Mucosa of descending colon (tissue), 3 donors: ENCODE results near the gene ZNF354B. TPM values are rescaled to one million over a fixed set of nuclear protein-coding genes. Genes with fewer than 3 reads are reported as not detected.
A peak's percentile ranks its signal among the peaks of the same experiment; 100 is the strongest.

Source experiments
- ATAC-seq: fragments of 200-7000 bp; cut with Tn5 transposase; one replicate; pipeline ENCODE4 v1.9.1; 2020; ENCODE audit warnings: mild to moderate bottlenecking, moderate library complexity
- DNase-seq, 3 donors: peaks; one replicate each; pipeline ENCODE4 v3.0.0-alpha.2; 2020
- H3K36me3 ChIP-seq: fragments of 200-600 bp; one replicate; pipeline ENCODE4 v1.8.0; 2021; ENCODE audit warnings: low read depth, mild to moderate bottlenecking
- H3K4me1 ChIP-seq: fragments of 200-600 bp; one replicate; pipeline ENCODE4 v1.8.0; 2021; ENCODE audit warnings: low read depth, mild to moderate bottlenecking
- H3K4me3 ChIP-seq: fragments of 200-600 bp; one replicate; pipeline ENCODE4 v1.8.0; 2021; ENCODE audit warnings: mild to moderate bottlenecking
- H3K9me3 ChIP-seq: fragments of 200-600 bp; one replicate; pipeline ENCODE4 v1.8.0; 2021; ENCODE audit warnings: mild to moderate bottlenecking
- CTCF ChIP-seq: fragments of 200-600 bp; IDR thresholded peaks from one replicate; pipeline ENCODE4 v1.8.0; 2022; ENCODE audit warnings: antibody characterized with exemption, mild to moderate bottlenecking
- intact Hi-C, 2 donors: fragments of 100-400 bp; cut with DNase I in 1 of 2; cut with micrococcal nuclease in 1 of 2; formaldehyde crosslinking; loops; one replicate each; pipeline versions ENCODE4 v1.11.0 to v1.11.1; 2022; cut with DNase I, micrococcal nuclease
- total RNA-seq, 3 donors: library from RNA; stranded (reverse); fragmentation: NEBNext Ultra II Directional in 2 of 3; extraction: Animal tissue kit (Norgen Biotek cat#: 25700) in 2 of 3; gene quantifications; one replicate each; pipeline versions ENCODE4 v1.2.1 to v1.2.4, GENCODE V29; 2021 to 2023
- donor health status: DM: no; HTN: no; CAD: no; lungs with moderate emphysema.
- donor health status: DM: no; HTN: no; CAD: no.
- donor health status: DM: no; HTN: yes; CAD: no.

The ZNF354B gene
- total RNA-seq, 3 donors from 2014 or later: 8.3 to 20.2 (median 13.7) TPM

- H3K36me3 ChIP-seq: no peaks in the 10 kb centered on the region
- intact Hi-C loops: no loop called here
- H3K9me3 ChIP-seq: no peaks in the 10 kb centered on the region
- no peak for TF ChIP-seq CTCF
- ATAC-seq (peak; percentile 99), DNase-seq (peak; percentile 72 to 79 (median 72))
- H3K4me3 ChIP-seq: peak within 1 kb of the TSS; percentile 48
- H3K4me1 ChIP-seq: no peaks in the 10 kb centered on the region
These were observed 36.1 kb downstream of the ZNF354B start, which contains the start of gene ZFP2 for GRCh38 chr5:178895615-178896571. ZFP2 (plus strand) TSS chr5:178895913; CDS start chr5:178931314, 35,401 bp downstream.

DNA sequence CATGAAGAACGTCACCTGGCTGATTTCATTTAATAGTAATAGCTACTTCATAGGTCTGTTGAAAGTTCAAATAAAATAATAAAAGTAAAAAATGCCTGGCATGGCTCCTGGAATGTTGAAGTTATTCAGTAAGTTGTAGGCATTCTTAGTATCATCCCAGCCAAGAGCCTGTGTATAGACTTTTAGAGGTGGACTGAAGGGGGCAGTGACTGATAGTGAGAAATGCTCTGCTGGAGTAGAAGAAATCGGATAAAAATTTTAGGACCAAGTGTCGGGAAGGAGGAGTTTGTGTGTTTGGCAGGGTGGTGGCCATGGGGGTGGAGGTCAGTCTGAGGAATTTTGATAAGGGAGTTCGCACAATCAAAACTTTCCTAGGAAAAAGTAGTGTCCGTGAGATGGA lies 39.5 kb downstream of the ZNF354B start:
- Histone ChIP-seq H3K4me1 (no peaks in the 10 kb centered on the region), H3K9me3 (peaks cover 25% of the 10 kb centered on the region), H3K4me3 (no peak overlapping the region), H3K36me3 (no peaks in the 10 kb centered on the region)
- ATAC-seq (no peak), DNase-seq (no peak)
- intact Hi-C loops: no loop called here
- TF ChIP-seq CTCF: no peak

- peaks cover 55% of the 10 kb centered on the region for H3K9me3 ChIP-seq
- TF ChIP-seq CTCF: no peak
- no peak for DNase-seq
- intact Hi-C loops: no loop called here
- no peak for ATAC-seq
- H3K4me1 ChIP-seq: no peaks in the 10 kb centered on the region
- H3K36me3 ChIP-seq: no peaks in the 10 kb centered on the region
- H3K4me3 ChIP-seq: no peak overlapping the region
These were observed 43.1 kb downstream of the ZNF354B start for GRCh38 chr5:178902849-178903248.

- peaks cover 99% of the 10 kb centered on the region for H3K9me3 ChIP-seq
- no peaks in the 10 kb centered on the region for H3K36me3 ChIP-seq
- no peak overlapping the region for H3K4me3 ChIP-seq
- no peak for DNase-seq
- no peak for TF ChIP-seq CTCF
- H3K4me1 ChIP-seq: no peaks in the 10 kb centered on the region
- intact Hi-C loops: no loop called here
- no peak for ATAC-seq
These were observed 72.3 kb downstream of the ZNF354B start for GRCh38 chr5:178931846-178932760.

Other genes starting within 250 kb of the ZNF354B start
- 10 to 100 TPM; 21.8 to 32.8 (median 28.5) TPM for gene CLK4, start 232.9 kb upstream of the ZNF354B start, total RNA-seq
- gene ZNF354A, start 129.3 kb upstream of the ZNF354B start, total RNA-seq: 10 to 100 TPM in 1 of 3 donors, 1 to 10 TPM in 2; 5.7 to 17.4 (median 8.3) TPM
- gene ZFP2, start 36.0 kb downstream of the ZNF354B start, total RNA-seq: 1 to 10 TPM in 2 of 3 donors, under 1 TPM in 1; 0.93 to 3.2 (median 1.1) TPM
- 1 to 10 TPM in 2 of 3 donors, under 1 TPM in 1; 0.96 to 5.2 (median 1.5) TPM for gene ZNF454, start 81.2 kb downstream of the ZNF354B start, total RNA-seq
- not detected for gene GRM6, start 135.4 kb downstream of the ZNF354B start, total RNA-seq
- 1 to 10 TPM; 1.8 to 4.7 (median 4.2) TPM for gene ZNF879, start 163.9 kb downstream of the ZNF354B start, total RNA-seq
- gene ZNF354C, start 200.4 kb downstream of the ZNF354B start, total RNA-seq: 1 to 10 TPM; 1.6 to 9.1 (median 1.7) TPM